Esophagus muscularis mucosa (tissue), 4 donors: ENCODE measurements around the gene ERLIN1.

Experiments
- CTCF ChIP-seq, 3 experiments: fragments of 200-600 bp in 2 of 3; fragments of 450-650 bp in 1 of 3; sonication (generic) in 2 of 3; IDR thresholded peaks; one replicate each; pipeline ENCODE4 v1.5.1; 2017 to 2019; ENCODE audit warnings: antibody characterized with exemption in 3 of 3, mild to moderate bottlenecking in 2 of 3, moderate library complexity in 1 of 3
- EP300 ChIP-seq: sonication (generic); formaldehyde crosslinking; IDR thresholded peaks from one replicate; pipeline ENCODE4 v1.6.1; 2017; ENCODE audit warnings: antibody characterized with exemption
- POLR2A ChIP-seq: fragments of 450-650 bp; IDR thresholded peaks from one replicate; pipeline ENCODE4 v1.6.1; 2017; ENCODE audit warnings: antibody characterized with exemption, moderate library complexity, mild to moderate bottlenecking, low read depth
- POLR2AphosphoS5 ChIP-seq, 2 donors: sonication (generic); formaldehyde crosslinking; IDR thresholded peaks; one replicate each; pipeline ENCODE4 v1.6.1; 2017; ENCODE audit warnings: antibody characterized with exemption in 2 of 2

DNA sequence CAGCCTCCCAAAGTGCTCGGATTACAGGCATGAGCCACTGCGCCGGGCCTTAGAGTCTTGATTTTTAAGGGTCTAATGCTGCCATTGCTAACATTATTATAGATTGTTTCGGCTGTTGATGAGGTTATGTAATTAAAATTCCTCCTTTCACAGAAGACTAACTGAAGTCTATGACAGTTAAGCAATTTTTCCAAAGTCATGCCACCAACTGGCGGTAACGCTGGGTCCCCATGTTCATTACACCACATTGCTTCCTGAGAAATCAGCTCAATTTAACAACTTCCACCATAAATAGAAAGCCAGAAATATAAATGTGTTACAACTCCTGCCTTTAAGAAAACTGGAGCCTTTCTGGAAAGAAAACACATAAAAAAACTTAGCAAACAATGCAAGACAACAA lies 3.5 kb downstream of the ERLIN1 start:
- no peak for TF ChIP-seq CTCF (IDR thresholded peaks at IDR 0.05)
- TF ChIP-seq POLR2AphosphoS5 (IDR thresholded peaks at IDR 0.05), result no peak
- no peak for TF ChIP-seq EP300
- no peak for TF ChIP-seq POLR2A
